Measurements from ENCODE around the gene LTB.

LTB gene

GRCh38 chr6:31574106-31575061 is 7.8 kb downstream of the LTB start (continued):
- no peak for TF ChIP-seq PATZ1 (CRISPR knock-in tag; IDR thresholded peaks at IDR 0.05; ENCODE audit: borderline replicate concordance)

GRCh38 chr6:31573239-31574105 is 8.8 kb downstream of the LTB start:
- ATAC-seq = no peak
- TF ChIP-seq PPARA (CRISPR knock-in tag; IDR thresholded peaks at IDR 0.05; ENCODE audit: borderline replicate concordance) = no peak
- no peak for TF ChIP-seq ZNF70 (CRISPR knock-in tag; IDR thresholded peaks at IDR 0.05)

GRCh38 chr6:31572041-31572911 is 9.9 kb downstream of the LTB start, which contains the start of gene LTA:
Gene LTA, plus strand, starts transcription at chr6:31572289. Its CDS starts 454 bp downstream, at chr6:31572743.
- TF ChIP-seq ZNF8 (CRISPR knock-in tag; IDR thresholded peaks at IDR 0.05) (no peak), RARB (CRISPR knock-in tag; IDR thresholded peaks at IDR 0.05) (no peak), ISL1 (CRISPR knock-in tag; IDR thresholded peaks at IDR 0.05) (no peak), PATZ1 (CRISPR knock-in tag; IDR thresholded peaks at IDR 0.05; ENCODE audit: borderline replicate concordance) (no peak), ARNTL (CRISPR knock-in tag; IDR thresholded peaks at IDR 0.05; ENCODE audit: borderline replicate concordance, low read depth) (no peak), SNAI2 (CRISPR knock-in tag; IDR thresholded peaks at IDR 0.05) (no peak), POU6F1 (CRISPR knock-in tag; IDR thresholded peaks at IDR 0.05; ENCODE audit: borderline replicate concordance, low read depth) (no peak), ZNF70 (CRISPR knock-in tag; IDR thresholded peaks at IDR 0.05) (no peak), OSR1 (CRISPR knock-in tag; IDR thresholded peaks at IDR 0.05) (no peak), ESRRG (CRISPR knock-in tag; IDR thresholded peaks at IDR 0.05) (no peak)

GRCh38 chr6:31569861-31570536 is 12.2 kb downstream of the LTB start:
- ATAC-seq = no peak
- no peak for TF ChIP-seq RARB (CRISPR knock-in tag; IDR thresholded peaks at IDR 0.05)
- no peak for TF ChIP-seq ZFP3 (CRISPR knock-in tag; IDR thresholded peaks at IDR 0.05)
- no peak for TF ChIP-seq ZNF8 (CRISPR knock-in tag; IDR thresholded peaks at IDR 0.05)
- no peak for TF ChIP-seq ZNF70 (CRISPR knock-in tag; IDR thresholded peaks at IDR 0.05)
- TF ChIP-seq CSRNP3 (CRISPR knock-in tag; IDR thresholded peaks at IDR 0.05) = no peak
- no peak for TF ChIP-seq POU6F1 (CRISPR knock-in tag; IDR thresholded peaks at IDR 0.05; ENCODE audit: borderline replicate concordance, low read depth)
- TF ChIP-seq GLIS3 (CRISPR knock-in tag; IDR thresholded peaks at IDR 0.05) = no peak
- TF ChIP-seq OSR1 (CRISPR knock-in tag; IDR thresholded peaks at IDR 0.05) = no peak
- no peak for TF ChIP-seq TSHZ2 (CRISPR knock-in tag; IDR thresholded peaks at IDR 0.05)
- TF ChIP-seq ZC3H10 (CRISPR knock-in tag; IDR thresholded peaks at IDR 0.05) = no peak
- TF ChIP-seq CREB5 (CRISPR knock-in tag; IDR thresholded peaks at IDR 0.05; ENCODE audit: low read depth) = no peak

More at GRCh38 chr6:31572041-31572911, 9.9 kb downstream of the LTB start, which contains the start of gene LTA:
- ATAC-seq = no peak
